HG03442 (cell line): ENCODE measurements around the gene BLACAT1.

Experiments
- ATAC-seq: cut with Tn5 transposase; IDR thresholded peaks from one replicate; pipeline ENCODE4 v1.9.1; 2021; ENCODE audit warnings: mild to moderate bottlenecking, moderate library complexity; ENCODE audit not compliant: unreplicated experiment

BLACAT1 gene

DNA sequence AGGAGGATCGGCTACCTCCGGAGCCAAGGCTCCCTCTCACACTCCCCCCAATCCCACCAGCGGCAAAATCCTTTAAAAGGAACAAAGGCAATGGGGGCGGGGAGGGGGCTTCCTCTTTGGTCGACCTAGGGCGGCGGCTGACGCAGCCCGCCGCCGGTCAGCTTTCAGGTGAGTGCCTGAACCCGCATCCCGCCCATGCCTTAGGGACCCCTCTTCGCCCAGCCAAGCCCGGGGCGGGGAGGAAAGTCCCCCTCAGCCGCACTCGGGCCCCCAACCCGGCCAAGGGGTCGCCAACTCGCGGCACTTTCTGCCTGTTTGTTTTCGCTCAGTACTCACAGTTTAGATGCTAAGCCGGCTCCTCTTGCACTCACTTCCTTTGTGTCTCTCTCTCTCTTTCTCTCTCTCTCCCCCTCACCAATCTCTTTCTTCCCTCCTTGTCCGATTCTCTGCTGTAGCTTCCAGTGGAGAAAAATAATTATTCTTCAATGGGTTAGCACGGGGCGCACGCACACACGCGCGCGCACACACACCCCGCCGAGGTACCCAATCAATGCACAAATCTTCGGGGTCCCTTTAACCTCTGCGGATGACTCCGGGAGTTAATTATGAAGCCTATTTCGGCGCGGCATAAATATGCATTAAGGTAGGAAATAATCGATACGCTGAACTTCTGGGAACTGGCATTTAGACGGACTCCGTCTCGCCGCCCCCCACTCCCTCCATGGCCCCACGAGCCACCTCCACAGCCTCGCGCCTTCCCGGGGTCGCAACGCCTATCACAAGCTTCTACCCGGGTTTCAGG, at the start of gene BLACAT1:
Gene BLACAT1, minus strand, starts transcription at position 465 of the 802 bp plus-strand sequence.
- ATAC-seq = no peak

DNA sequence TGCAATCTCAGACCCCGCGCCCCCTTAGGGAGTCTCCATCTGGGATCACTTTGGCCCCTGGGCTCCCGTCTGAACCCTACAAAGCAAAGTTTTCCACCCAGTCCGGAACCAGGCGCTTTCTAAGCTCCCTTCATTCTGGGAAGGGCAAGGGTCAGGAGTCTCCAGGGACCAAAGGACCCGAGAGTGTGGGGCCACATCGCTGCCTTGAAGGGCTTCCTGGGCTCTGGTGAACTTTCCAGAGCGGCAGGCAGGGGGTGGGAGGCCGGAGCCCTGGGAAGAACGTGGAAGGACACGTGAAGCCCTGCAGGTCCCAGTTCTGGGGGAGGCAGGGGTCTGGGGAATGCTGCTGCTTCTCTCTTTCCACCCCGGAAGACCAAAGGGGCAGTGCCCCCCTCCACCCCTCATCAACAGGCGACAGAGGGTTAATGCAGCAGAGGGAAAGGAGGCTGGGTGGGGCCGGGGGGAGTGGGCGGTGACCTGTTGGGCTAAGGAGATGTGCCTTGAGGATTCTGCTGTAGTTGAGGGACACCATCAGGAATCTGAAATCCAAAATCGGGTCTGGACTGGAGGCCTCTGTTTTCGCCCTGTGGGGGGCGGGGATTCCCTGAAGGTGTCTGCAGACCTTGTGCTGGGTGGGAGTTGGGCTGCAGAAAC, 49.4 kb upstream of the BLACAT1 start:
- no peak for ATAC-seq

DNA sequence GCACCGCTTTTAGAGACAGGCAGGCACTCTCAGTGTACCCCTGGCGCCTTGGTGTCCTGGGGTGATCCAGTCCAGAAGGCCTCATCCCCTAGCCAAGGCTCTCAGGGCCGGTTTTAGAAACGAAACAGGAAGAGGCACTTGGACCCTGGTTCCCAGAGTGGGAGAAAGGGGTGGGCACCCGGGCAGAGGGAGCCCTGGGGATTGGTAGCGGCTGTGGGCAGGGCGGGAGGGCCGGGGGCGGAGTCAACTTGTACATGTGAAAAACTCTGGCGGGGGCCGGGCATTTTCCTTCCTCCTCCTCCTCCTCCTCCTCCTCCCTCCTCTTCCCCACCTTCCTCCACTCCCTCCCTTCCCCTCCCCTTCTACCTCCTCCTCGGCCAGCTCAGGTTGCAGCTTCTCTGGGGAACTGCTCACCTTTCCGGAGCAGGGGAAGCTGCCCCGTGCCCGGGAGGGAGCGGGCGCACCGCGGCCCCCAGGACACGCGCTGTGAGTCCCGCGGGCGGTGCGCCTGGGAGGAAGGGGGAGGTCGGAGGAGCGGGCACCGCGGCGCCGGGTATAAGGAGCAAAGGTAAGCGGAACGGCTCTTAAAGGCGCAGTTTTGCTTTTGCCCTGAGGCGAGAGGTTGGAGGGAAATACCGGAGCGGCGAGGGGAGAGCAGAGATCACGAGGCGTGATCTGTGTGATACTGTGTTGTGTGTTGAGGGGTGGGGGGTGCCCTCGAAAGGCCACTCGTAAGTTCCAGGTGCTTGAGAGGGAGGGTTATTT, 48.6 kb upstream of the BLACAT1 start, which contains the start of gene CDK18:
Gene CDK18, plus strand, starts transcription at position 359 of the 765 bp plus-strand sequence. CDS start 18,499 bp downstream, outside the sequence.
- ATAC-seq = no peak

DNA sequence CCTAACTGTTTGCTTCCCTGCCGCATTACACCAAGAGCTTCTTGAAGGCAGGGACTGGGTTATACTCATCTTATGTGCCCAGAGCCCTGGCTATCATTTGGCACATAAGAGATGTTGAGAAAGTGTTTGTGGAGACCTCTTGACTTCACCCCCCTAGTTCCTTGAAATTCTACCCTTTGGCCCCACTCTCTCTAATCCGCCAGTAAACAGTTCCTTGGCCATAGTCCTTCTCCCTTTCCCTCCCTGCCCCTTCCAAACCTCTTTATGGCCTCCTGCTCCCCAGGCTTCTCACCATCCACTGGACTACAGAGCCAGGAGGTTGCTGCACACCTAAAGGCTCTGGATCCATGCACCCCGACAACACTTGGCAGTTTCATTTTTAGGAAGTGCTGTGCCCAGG, 47.1 kb upstream of the BLACAT1 start:
- ATAC-seq = no peak

DNA sequence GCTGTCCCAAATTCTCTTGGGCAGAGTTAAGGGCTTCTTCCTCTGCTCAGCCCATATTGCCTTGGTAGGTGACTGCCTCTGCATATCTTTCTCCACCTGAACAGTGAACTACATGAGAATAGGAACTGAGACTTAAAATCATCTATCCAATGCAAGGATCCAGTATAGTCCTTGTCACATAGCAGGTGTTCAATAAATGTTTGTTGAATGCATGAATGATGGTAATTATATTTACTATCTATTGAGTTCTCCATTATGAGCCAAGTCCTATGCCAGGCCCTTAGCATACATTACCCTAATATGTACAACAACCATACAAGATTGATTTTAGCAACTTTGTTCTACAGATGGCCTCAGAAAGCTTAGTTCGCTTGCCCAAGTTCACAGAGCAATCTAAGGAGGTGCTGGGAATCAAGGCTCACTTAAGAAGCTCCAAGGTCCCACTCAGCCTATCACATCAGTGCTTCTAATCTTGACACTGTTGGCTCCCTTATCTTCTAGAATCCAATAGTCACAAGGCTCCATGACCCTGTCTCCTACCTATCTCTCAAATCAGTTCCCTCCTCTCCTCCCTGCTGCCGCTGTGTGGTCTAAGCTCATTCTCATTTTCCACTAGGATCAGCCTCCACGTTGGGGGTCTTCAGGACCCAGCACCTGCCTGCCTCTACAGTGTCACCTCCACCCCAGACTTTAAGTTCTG, 46.4 kb upstream of the BLACAT1 start:
- ATAC-seq = no peak

DNA sequence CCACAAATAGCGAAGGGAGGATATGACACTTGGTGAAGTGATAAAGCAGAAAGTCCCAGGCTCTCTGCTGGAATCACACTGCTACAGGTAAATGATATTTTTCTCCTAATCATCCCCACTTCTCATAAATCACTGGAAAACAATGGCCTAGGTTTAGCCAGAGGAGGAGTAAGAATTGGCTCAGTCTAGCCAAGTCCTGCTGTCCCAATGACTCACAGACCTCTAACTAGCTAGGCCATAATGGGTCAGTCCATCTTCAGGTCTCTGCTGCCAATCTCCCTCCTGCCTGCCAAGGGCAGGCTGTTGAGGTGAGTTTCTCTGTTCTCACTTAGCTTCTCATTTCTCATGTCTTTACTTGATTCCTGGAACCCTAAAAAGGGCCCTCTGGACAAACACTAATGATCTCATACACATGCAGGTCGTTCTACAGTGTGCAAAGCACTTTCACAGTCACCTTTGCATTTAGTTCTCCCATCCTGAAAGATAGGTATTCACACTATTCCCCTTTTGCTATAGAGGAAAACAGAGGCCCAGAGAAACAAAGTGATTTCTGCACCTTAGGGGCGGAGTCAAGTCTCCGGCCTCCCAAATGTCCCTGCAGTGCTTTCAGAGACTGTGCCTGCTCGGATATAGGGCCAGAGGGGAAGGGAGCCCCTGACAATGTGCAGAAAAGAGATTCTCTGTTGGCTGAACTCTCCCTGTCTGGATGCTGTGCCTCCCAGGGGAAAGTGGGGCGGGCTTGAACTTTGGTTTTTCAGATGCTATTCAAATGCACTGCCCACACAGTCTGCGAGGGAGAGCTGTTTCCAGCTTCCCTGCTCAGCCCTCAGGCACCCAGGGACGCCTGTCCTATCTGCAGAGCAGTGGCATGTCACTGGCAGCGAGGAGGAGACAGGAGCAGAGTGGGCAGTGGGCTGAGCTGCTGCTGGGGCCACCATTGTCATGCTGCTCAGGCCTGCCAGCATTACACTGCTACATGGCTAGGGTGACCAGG, 44.7 kb upstream of the BLACAT1 start:
- ATAC-seq = no peak

DNA sequence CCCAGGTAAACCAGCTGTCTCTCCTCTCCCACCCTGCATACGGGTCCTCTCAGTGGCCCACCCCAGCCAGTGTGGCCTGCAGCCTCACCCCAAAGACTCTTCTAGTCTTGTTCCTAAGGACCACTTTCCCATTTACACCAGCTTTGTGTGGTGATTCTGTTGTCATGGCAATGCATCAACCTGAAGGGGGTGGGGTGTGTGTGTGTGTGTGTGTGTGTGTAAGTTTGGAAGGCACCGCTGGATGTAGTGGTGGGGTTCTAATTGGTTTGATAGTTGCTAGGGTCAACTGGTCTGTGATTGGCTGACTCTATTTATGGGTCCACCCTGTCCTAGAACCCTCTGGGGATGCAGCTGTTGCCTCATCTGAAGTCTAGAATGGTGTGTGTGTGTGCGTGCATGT, 43.9 kb upstream of the BLACAT1 start:
- ATAC-seq = no peak

DNA sequence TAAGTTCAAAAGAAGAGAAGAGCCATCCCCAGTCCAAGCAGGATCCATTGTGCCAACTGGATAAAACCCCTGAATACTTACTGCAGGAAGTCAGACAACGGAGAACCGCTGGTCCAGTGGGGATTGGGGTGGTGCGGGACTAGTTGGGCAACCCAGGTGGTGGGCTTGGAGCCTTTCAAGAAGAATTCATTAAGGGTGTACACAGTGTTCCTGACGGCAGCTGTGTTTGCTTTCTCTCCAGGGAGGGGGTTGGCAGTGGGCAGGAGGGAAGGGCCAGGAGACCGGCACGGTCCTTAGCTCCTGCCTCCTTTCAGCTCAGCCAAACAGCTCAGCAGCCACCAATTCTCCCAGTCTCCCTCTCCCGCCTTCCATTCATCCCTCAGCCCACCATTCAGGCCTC, 41.5 kb upstream of the BLACAT1 start:
- ATAC-seq = no peak

DNA sequence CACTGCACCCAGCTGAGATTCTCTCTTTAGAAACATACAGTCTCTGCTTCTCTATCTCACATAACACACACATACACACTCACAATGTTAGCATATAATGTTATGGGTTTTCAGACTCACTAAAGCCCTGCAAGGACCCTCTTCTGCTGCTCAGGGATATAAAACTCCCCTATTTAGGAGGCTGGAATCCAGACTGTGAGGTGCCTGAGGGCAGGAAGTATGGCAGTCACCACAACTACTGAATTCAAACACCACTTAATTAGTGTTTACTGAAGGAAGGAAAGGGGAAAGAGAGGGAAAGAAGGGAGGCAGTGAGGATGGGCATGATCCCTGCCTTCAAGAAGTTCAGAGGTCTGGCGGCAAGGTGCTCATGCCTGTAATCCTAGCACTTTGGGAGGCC, 40.8 kb upstream of the BLACAT1 start:
- ATAC-seq = no peak

DNA sequence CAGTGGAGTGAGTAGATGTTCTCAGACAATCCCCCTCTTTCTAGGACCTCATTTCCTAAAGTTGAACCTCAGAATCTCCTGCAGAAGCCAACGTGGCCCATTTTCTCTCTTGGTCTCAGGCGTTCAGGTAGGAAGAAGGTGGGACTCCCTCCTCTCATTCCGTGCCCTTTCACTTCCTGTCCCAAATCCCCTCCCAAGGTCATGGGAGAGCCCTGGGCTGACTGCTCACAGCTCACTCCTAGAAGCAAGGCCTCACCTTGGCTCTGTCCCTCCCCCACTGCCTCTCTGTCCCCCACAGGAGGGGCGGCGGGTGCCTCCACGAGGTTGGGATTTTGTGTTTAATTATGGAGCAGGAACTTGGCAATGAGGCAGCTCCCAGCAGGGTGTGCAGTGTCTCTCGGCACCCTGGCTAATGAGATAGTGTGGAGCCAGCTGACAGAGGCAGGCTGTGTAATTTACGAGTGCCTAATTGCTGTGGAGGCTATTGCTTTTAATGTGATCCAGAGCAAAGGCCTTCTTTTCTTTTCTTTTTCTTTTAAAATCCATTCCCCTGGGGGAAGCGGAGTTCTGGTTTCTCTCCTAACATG, 39.5 kb upstream of the BLACAT1 start:
- ATAC-seq = no peak

DNA sequence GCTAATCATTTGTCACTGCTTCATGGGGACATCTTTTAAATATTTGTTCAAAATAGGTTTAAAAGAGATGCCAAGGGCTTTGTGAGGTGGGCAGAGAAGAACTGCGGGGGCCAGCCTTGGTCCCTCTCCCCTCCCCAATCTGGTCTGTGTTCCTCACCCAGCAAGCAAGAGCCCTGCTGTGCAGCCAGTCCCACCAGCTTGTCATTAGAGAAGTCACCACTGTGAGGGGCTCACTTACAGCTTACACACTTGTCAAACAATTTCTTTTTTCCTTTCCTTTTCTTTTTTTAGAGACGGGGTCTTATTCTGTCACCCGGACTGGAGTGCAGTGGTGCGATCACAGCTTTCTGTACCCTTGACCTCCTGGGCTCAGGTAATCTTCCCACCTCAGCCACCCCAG, 38.3 kb upstream of the BLACAT1 start:
- ATAC-seq = no peak

DNA sequence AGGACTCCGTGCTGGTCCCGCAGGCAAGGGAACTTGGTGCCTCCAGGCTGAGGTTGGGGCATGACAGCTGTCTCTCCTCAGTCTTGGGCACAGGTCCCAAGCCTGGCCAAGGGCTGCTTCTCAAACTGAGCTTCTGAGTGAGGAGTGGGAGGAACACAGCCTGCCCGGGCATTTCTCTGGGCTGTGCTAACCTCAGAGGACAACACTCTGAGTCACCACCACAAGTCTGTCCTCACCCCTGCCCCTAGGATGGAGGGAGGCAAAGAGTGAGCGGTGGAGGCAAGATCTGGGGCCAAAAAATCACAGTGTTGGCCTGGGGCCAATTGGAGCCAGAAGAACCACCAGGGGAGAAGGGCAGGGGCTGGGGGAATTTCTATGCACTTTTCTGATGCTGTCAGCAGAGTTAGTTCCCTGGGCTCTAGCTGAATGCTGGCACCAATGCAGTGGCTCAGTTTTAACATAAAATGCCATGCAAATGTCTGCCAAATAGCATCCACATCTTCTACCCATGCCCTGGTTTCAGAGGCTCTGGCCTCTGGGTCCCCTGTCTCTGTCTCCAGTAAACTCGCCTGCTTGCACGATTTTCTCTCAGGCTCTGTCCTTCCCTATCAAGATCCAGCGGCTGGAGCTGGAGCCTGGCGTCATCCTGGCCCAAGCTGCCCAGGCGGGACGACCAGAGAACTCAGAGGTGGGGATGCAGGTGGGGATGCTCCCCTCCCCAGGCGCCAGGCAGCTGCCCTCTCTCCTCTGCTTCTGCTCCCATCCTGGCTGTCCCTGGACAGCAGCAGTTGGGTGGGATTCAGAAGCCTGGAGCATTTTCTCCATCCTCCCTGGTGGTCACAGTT, 37.6 kb upstream of the BLACAT1 start:
- no peak for ATAC-seq

DNA sequence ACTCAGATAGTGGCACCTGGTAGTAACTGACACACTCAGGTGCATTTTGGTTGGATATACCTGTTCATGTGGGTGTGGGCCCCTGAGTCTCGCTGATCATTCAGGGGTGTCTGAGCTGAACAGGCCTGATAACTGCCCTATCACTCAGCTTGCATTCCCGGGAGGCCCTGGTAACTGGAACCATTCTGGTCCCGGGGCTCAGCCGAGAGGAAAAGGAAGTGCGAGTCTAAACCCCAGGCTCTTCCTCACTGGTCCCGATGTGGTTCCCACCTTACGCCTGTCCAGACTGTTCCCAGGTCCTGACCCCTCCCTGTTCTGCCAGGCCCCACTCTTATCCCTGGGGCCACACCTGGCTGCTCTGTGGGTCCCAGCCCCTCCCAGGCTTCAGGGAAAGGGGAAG, 36.9 kb upstream of the BLACAT1 start:
- ATAC-seq = no peak

DNA sequence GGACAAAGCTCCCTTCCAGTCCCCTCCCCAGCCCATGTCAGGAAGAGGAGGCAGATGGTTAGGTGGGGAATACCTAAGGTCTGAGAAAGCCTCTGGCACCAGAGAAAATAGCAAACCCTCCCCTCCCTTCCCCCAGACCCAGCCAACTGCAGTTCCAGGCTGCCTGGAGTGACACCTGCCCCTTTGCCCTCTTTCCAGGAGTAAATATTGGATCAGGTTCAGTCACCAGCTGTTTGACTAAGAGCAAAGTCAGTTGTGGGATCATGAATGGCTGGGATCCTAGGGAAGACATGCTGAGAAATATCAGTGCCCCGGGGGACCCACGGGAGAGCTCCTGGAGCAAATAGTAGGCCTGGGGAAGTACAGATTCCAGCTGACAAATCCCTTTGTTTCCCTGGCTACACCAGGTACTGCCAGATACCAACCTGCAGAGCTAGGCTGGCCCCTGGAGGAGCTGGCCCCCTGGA, 36.4 kb upstream of the BLACAT1 start:
- ATAC-seq = no peak

DNA sequence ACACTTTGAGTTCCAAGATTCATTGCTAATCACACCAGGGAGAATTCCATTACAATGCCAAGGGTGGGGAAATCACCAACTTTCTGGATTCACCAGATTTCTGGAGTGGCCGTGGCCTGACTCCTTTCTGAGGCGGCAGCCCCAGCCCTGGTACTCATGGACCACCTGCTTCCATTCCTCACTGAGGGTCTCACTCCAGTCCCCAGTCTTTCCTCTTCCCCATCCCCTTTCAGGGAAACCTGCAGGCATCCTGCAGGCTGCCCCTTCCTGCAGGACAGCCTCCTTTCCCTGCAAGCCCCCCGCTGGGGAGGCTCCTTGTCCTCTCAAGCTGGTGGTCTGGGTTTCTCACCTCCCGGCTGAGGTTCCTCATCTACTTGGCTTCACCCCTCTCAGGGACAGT, 35.9 kb upstream of the BLACAT1 start:
- ATAC-seq = no peak

DNA sequence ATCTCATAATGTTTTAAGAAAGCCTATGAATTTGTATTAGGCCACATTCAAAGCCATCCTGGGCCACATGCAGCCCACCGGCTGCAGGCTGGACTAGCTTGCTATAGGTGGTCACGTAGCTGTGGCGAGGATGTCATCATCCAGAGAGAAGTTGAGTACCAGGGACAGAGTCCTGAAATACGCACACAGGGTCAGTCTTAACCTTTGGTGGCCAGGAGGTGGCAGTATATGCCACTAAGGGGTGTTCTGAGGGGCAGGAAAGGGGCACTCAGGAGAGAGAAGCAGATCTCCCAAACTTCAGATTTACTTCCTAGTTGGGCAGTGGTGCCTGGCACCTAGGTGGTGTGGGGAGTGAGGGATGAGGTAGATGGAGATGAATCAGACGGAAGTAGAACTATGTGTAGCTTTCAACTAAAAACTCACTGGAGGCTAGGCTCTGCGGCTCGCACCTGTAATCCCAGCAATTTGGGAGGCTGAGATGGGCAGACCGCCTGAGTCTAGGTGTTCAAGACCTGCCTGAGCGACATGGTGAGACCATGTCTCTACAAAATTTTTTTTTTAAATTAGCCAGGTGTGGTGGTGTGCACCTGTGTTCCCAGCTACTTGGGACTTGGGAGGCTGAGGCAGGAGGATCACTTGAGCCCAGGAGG, 32.4 kb upstream of the BLACAT1 start:
- peak; percentile 54 for ATAC-seq

DNA sequence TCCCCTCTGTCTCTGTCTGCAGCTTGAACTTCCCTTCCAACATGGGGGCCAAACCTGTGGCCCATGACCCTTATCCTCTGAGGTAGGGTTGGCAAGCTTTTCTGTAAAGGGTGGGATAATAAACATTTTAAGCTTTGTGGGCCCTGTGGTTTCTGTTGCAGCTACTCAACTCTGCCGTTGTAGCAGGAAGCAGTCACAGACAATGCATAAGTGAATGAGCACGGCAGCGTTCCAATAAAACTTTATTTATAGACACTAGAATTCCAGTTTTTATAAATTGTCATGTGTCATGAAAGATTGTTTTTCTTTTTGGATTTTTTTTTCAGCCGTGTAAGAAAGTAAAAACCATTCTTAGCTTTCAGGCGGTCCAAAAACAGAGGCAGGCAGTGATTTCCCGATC, 30.4 kb upstream of the BLACAT1 start:
- no peak for ATAC-seq
